OCI-LY3 (cell line): ENCODE measurements around the gene CECR2.

Source experiments
- EZH2phosphoT487 ChIP-seq: fragments of 200-600 bp; shearing (Covaris generic); IDR thresholded peaks from 2 replicates; pipeline ENCODE4 v1.6.1; 2018; ENCODE audit warnings: antibody characterized with exemption, mixed run types, low read depth
- TF ChIP-seq, protein P1 (sequence below): fragments of 200-600, 300-600 bp; sonication (generic); IDR thresholded peaks from 2 replicates; pipeline ENCODE4 v1.5.1; 2014; ENCODE audit warnings: antibody characterized with exemption, low read length, low read depth

DNA sequence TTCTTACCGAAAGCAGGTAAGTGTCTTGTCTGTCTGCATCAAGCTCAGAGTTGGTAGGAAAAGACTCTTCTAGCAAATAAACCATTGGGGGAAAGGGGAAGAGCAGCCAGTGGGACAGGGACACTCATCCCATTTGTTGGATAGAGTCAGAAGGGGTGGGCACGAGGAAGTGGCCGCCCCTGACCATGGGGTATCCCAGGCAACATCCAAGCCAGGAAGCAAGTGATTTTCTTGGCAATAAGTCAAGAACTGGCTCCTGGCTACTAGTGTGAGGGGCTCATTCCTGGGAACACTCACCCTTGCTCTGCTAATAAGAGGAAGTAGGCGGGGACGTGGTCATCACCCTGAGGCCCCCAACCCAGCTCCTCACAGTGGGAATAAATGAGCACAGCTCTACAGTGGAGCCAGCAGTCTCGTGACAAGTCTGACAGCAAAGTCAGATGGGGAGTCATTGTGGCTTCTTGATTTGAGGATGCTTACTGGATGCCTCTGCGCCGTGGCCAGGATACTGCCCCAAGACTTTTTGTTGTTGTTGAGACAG is 200.8 kb downstream of the CECR2 start:
- TF ChIP-seq, protein P1, sequence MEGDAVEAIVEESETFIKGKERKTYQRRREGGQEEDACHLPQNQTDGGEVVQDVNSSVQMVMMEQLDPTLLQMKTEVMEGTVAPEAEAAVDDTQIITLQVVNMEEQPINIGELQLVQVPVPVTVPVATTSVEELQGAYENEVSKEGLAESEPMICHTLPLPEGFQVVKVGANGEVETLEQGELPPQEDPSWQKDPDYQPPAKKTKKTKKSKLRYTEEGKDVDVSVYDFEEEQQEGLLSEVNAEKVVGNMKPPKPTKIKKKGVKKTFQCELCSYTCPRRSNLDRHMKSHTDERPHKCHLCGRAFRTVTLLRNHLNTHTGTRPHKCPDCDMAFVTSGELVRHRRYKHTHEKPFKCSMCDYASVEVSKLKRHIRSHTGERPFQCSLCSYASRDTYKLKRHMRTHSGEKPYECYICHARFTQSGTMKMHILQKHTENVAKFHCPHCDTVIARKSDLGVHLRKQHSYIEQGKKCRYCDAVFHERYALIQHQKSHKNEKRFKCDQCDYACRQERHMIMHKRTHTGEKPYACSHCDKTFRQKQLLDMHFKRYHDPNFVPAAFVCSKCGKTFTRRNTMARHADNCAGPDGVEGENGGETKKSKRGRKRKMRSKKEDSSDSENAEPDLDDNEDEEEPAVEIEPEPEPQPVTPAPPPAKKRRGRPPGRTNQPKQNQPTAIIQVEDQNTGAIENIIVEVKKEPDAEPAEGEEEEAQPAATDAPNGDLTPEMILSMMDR = no peak
- no peak for TF ChIP-seq EZH2phosphoT487
